ENCODE results near the gene MRC2. TPM values are rescaled to one million over a fixed set of nuclear protein-coding genes. Genes with fewer than 3 reads are reported as not detected.

MRC2 gene
- polyA plus RNA-seq, 2 of the 4 experiments (the other 2 are of a cell fraction): 20.2 to 57.3 TPM

DNA sequence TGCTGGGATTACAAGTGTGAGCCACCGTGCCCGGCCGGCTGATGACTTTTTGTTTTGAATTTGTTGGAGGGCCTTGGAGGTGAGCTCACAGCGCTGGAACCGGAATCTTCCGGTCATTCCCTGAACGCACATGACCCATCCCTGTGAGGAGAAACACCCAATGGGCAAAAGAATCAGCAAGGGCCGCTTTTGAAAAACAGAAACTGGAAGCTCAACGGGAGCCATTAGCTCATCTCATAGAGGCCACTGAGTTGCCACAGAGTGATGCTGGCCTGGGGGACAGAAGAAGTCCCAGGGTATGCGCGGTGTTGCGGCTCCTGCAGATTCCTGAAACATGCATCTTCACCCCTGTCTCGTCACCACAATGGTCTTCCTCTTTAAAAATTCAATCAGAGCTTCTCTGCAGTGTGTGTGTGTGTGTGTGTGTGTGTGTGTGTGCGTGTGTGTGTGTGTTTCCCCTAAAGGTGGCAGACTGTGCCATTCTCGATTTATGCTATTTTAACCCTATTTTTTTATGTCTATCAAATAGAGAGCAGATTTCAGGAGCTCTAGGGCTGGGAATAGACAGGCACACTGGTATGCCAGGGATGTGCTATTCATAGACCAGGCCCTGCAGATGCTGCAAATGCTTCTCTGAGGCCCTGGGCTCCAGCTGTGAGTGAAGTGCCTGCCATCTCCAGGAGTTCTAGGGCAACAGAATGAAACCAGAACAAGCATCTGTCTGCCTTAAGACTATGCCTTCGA lies 112.3 kb downstream of the MRC2 start:
- ChIA-PET CTCF (interaction anchor here (0.5 to 2.0 kb wide), 6 partner anchors 12 to 385 kb away, joined by 3 to 7 read pairs (median 4); no protein-coding TSS in a partner anchor), POLR2A (no interaction called here)

GRCh38 chr17:62741290-62741689 lies 113.8 kb downstream of the MRC2 start:
- CTCF ChIA-PET: interaction anchor here (1.4 to 1.9 kb wide), 2 partner anchors 13 to 21 kb away, joined by 3 to 7 read pairs; no protein-coding TSS in a partner anchor
- Histone ChIP-seq H3K9me3 (no peaks in the 10 kb centered on the region), H3K4me2 (no peak overlapping the region), H3K4me3 (no peak overlapping the region), H3K4me1 (no peaks in the 10 kb centered on the region), H3K27ac (no peak overlapping the region)
- WGBS (ENCODE audit: missing lambda C conversion rate): 87% methylated on average over 4 of the region's 4 CpGs
- ATAC-seq (no peak), DNase-seq (ENCODE audit: low read depth in 1 of 2, low spot score in 1 of 2) (no peak), FAIRE-seq (no peak)
- TF ChIP-seq POLR2AphosphoS2 (conservative IDR thresholded peaks at IDR 0.05; ENCODE audit: low read length) (no peak), RARB (CRISPR knock-in tag; IDR thresholded peaks at IDR 0.05) (no peak), EP300 (IDR thresholded peaks at IDR 0.05) (no peak), ZC3H11A (IDR thresholded peaks at IDR 0.05) (no peak), MYC (IDR thresholded peaks at IDR 0.05; ENCODE audit: borderline replicate concordance, low read length) (no peak), FOSL2 (IDR thresholded peaks at IDR 0.05) (no peak), FOSL2 (CRISPR knock-in tag; IDR thresholded peaks at IDR 0.05) (no peak)
- POLR2A ChIA-PET: no interaction called here

More for the DNA sequence above, 112.3 kb downstream of the MRC2 start:
- no peak for FAIRE-seq
- Histone ChIP-seq H3K4me3 (no peak overlapping the region), H3K27ac (no peak overlapping the region), H3K9me3 (no peaks in the 10 kb centered on the region), H3K4me1 (0 out of 3 replicates have a peak, but pooled peaks cover 2% of the 10 kb centered on the region), H3K4me2 (no peak overlapping the region)
- WGBS (ENCODE audit: missing lambda C conversion rate): 85% methylated on average over 16 of the region's 16 CpGs
- TF ChIP-seq, protein P1, sequence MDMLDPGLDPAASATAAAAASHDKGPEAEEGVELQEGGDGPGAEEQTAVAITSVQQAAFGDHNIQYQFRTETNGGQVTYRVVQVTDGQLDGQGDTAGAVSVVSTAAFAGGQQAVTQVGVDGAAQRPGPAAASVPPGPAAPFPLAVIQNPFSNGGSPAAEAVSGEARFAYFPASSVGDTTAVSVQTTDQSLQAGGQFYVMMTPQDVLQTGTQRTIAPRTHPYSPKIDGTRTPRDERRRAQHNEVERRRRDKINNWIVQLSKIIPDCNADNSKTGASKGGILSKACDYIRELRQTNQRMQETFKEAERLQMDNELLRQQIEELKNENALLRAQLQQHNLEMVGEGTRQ (IDR thresholded peaks at IDR 0.05): no peak
- TF ChIP-seq NFE2L2 (conservative IDR thresholded peaks at IDR 0.05; ENCODE audit: low read length) (no peak), ATOH8 (CRISPR knock-in tag; IDR thresholded peaks at IDR 0.05; ENCODE audit: low read depth) (no peak), HOXB5 (CRISPR knock-in tag; IDR thresholded peaks at IDR 0.05) (no peak)
- peak in 1 of 2 experiments; percentile 52; a peak in 3 of 6 replicates for ATAC-seq
- no peak for DNase-seq (ENCODE audit: low read depth in 1 of 2, low spot score in 1 of 2)

Small RNAs within 50 kb of the gene (small RNA-seq; reads per million reads assigned to genes)
- gene RF00019 (0 reads per million in 6 experiments), gene RNU6-446P (0 reads per million in 6 experiments)

Other genes starting within 250 kb of the MRC2 start
- gene EFCAB3, start 247.1 kb upstream of the MRC2 start, polyA plus RNA-seq (2011; rRNA removed): not detected in 2 replicates
- not detected in 3 replicates for gene EFCAB3, start 247.1 kb upstream of the MRC2 start, polyA plus RNA-seq (2017; fragmentation: RNase III; extraction: RNeasy Plus Mini Kit Qiagen cat#74134 plus additional on column Dnase treatment)
- gene METTL2A, start 203.8 kb upstream of the MRC2 start, polyA plus RNA-seq (2011; rRNA removed): 33.3 and 38.2 TPM in 2 replicates
- 22.8 to 25.0 TPM (median 23.5 TPM) in 3 replicates for gene METTL2A, start 203.8 kb upstream of the MRC2 start, polyA plus RNA-seq (2017; fragmentation: RNase III; extraction: RNeasy Plus Mini Kit Qiagen cat#74134 plus additional on column Dnase treatment)
- 68.7 and 68.8 TPM in 2 replicates for gene TLK2, start 148.8 kb upstream of the MRC2 start, polyA plus RNA-seq (2011; rRNA removed)
- gene TLK2, start 148.8 kb upstream of the MRC2 start, polyA plus RNA-seq (2017; fragmentation: RNase III; extraction: RNeasy Plus Mini Kit Qiagen cat#74134 plus additional on column Dnase treatment): 26.7 to 33.0 TPM (median 30.4 TPM) in 3 replicates
- 0.57 and 0.73 TPM in 2 replicates for gene MARCHF10, start 180.6 kb downstream of the MRC2 start, polyA plus RNA-seq (2011; rRNA removed)
- gene MARCHF10, start 180.6 kb downstream of the MRC2 start, polyA plus RNA-seq (2017; fragmentation: RNase III; extraction: RNeasy Plus Mini Kit Qiagen cat#74134 plus additional on column Dnase treatment): 0.42 to 0.69 TPM (median 0.43 TPM) in 3 replicates

Data from A549 (cell line).